MM.1S (cell line): ENCODE data around the gene PIMREG.

Experiments
- DNase-seq: peaks from one replicate; pipeline ENCODE4 v3.0.0-alpha.2; 2015
- H2AFZ ChIP-seq: fragments of 300-600 bp; sonication (generic); 2 replicates; pipeline ENCODE4 v1.6.0; 2016; ENCODE audit warnings: antibody characterized with exemption, low read length
- H3F3A ChIP-seq: fragments of 300-600 bp; sonication (generic); 2 replicates; pipeline ENCODE4 v1.6.1; 2016; ENCODE audit warnings: mild to moderate bottlenecking, antibody characterized with exemption, low read length, moderate library complexity, mixed read lengths; ENCODE audit not compliant: insufficient read depth
- H3K27ac ChIP-seq: fragments of 300-600 bp; sonication (generic); 2 replicates; pipeline ENCODE4 v1.5.1; 2016; ENCODE audit warnings: mild to moderate bottlenecking, low read length
- H3K27me3 ChIP-seq: fragments of 300-600 bp; sonication (generic); replicated peaks from 2 replicates; pipeline ENCODE4 v1.6.0; 2016; ENCODE audit warnings: low read length; ENCODE audit not compliant: insufficient read depth
- H3K36me3 ChIP-seq: fragments of 300-600 bp; sonication (generic); replicated peaks from 2 replicates; pipeline ENCODE4 v1.6.1; 2016; ENCODE audit warnings: mild to moderate bottlenecking, low read length, mixed read lengths; ENCODE audit not compliant: insufficient read depth
- H3K4me1 ChIP-seq: fragments of 300-600 bp; sonication (generic); 2 replicates; pipeline ENCODE4 v1.6.1; 2016; ENCODE audit warnings: low read length, mixed read lengths
- H3K4me2 ChIP-seq: fragments of 300-600 bp; sonication (generic); 2 replicates; pipeline ENCODE4 v1.6.0; 2016; ENCODE audit warnings: low read depth, low read length
- H3K4me3 ChIP-seq: fragments of 300-600 bp; sonication (generic); 2 replicates; pipeline ENCODE4 v1.5.1; 2016; ENCODE audit warnings: low read length, mixed read lengths
- H3K79me2 ChIP-seq: fragments of 300-600 bp; sonication (generic); 2 replicates; pipeline ENCODE4 v1.6.1; 2016; ENCODE audit warnings: mixed run types, low read length, mixed read lengths
- H3K9ac ChIP-seq: fragments of 300-600 bp; sonication (generic); 2 replicates; pipeline ENCODE4 v1.6.1; 2016; ENCODE audit warnings: low read length, mixed read lengths
- H3K9me2 ChIP-seq: fragments of 300-600 bp; sonication (generic); replicated peaks from 2 replicates; pipeline ENCODE4 v1.6.1; 2016; ENCODE audit warnings: mild to moderate bottlenecking, low read length, mixed read lengths; ENCODE audit not compliant: insufficient read depth
- H3K9me3 ChIP-seq: fragments of 300-600 bp; sonication (generic); replicated peaks from 2 replicates; pipeline ENCODE4 v1.6.1; 2016; ENCODE audit warnings: mild to moderate bottlenecking, low read length, mixed read lengths; ENCODE audit not compliant: insufficient read depth
- H4K20me1 ChIP-seq: fragments of 300-600 bp; sonication (generic); 2 replicates; pipeline ENCODE4 v1.6.1; 2016; ENCODE audit warnings: mild to moderate bottlenecking, low read length, moderate library complexity, mixed read lengths; ENCODE audit not compliant: insufficient read depth
- EZH2 ChIP-seq: fragments of 300-600 bp; sonication (generic); optimal IDR thresholded peaks from 2 replicates; pipeline ENCODE3; 2017; ENCODE audit warnings: low read depth, mild to moderate bottlenecking, antibody characterized with exemption, low read length, mixed read lengths
- EZH2phosphoT487 ChIP-seq: fragments of 300-600 bp; sonication (generic); IDR thresholded peaks from 2 replicates; pipeline ENCODE4 v1.6.1; 2018; ENCODE audit warnings: antibody characterized with exemption, low read length
- TF ChIP-seq, protein P1 (sequence below): fragments of 300-600 bp; sonication (generic); IDR thresholded peaks from 2 replicates; pipeline ENCODE4 v1.5.1; 2016; ENCODE audit warnings: antibody characterized with exemption, low read length, mixed read lengths

Gene PIMREG

DNA sequence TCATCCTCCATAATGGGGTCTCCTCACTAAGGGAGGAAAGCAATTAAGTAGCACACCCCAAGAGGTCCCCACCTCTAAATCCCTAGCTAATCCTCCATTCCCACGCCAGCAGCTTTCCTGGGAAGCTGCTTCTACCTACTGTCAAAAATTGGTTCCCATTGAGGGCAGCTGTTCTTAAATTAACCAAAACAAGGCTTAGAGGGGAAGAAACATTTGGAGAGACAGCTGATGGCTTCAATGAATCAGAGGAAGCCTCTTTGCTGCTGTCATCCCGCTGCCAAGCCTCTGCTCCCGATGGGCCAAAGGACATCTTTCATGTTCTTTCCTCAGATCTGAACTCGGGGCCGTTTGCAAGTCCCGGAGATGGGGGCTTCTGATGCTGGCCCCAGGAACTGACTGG lies 36.0 kb upstream of the PIMREG start:
- no peak overlapping the region for H3K9ac ChIP-seq
- H3K36me3 ChIP-seq = no peaks in the 10 kb centered on the region
- no peak overlapping the region for H3K27ac ChIP-seq
- H3K4me2 ChIP-seq = no peak overlapping the region
- no peaks in the 10 kb centered on the region for H3K9me3 ChIP-seq
- H3K4me3 ChIP-seq = no peak overlapping the region
- H2AFZ ChIP-seq = no peak overlapping the region
- no peaks in the 10 kb centered on the region for H3K79me2 ChIP-seq
- no peaks in the 10 kb centered on the region for H3K4me1 ChIP-seq
- no peak for DNase-seq
- no peaks in the 10 kb centered on the region for H3K9me2 ChIP-seq
- TF ChIP-seq EZH2phosphoT487 = no peak
- H3K27me3 ChIP-seq = peaks cover 25% of the 10 kb centered on the region
- no peaks in the 10 kb centered on the region for H4K20me1 ChIP-seq
- no peaks in the 10 kb centered on the region for H3F3A ChIP-seq

DNA sequence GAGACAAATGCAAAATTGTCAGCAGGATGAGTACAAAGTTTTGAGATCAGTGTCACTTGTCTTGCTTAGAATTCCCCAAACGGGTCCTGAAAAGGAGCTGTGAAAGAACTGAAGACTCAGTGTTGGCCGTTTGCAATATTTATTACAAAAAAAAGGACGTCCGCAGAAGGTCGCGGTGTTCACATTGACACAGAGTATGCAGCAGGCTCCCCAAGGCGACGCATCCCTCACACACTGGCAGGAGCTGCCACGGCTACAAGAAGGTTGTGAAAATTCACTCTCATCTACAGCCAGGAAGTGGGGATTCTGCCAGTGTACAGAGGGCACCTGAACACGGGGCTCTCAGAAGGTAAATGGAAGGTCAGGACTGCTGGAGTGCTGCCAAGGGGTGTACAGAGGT lies 35.5 kb upstream of the PIMREG start:
- Histone ChIP-seq H3K9me3 (no peaks in the 10 kb centered on the region), H2AFZ (no peak overlapping the region), H3K9me2 (no peaks in the 10 kb centered on the region)

DNA sequence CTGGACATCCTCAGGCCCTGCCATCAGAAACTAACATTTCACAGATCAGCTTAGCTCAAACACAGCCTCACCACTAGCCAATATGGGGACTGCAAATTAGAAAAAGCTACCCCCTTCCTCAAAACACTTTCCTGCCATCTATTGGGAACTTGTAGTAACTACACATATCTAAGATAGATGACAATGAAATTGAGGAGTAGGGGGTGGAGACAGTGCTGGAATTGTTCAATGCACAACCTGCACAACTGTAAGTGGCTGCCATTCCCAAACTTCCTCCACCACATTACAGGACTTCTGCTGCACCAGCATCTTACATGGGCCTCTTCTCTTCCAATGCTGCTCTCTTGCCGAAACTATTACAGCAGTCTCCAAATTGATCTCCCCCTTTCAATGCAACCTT lies 31.2 kb upstream of the PIMREG start:
- TF ChIP-seq, protein P1, sequence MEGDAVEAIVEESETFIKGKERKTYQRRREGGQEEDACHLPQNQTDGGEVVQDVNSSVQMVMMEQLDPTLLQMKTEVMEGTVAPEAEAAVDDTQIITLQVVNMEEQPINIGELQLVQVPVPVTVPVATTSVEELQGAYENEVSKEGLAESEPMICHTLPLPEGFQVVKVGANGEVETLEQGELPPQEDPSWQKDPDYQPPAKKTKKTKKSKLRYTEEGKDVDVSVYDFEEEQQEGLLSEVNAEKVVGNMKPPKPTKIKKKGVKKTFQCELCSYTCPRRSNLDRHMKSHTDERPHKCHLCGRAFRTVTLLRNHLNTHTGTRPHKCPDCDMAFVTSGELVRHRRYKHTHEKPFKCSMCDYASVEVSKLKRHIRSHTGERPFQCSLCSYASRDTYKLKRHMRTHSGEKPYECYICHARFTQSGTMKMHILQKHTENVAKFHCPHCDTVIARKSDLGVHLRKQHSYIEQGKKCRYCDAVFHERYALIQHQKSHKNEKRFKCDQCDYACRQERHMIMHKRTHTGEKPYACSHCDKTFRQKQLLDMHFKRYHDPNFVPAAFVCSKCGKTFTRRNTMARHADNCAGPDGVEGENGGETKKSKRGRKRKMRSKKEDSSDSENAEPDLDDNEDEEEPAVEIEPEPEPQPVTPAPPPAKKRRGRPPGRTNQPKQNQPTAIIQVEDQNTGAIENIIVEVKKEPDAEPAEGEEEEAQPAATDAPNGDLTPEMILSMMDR = peak; percentile 54
- TF ChIP-seq EZH2phosphoT487 (no peak), EZH2 (no peak)

More for the DNA sequence above, 35.5 kb upstream of the PIMREG start:
- Histone ChIP-seq H3K9ac (no peak overlapping the region), H3K27ac (no peak overlapping the region), H3K36me3 (no peaks in the 10 kb centered on the region), H3K4me3 (no peak overlapping the region), H4K20me1 (no peaks in the 10 kb centered on the region), H3F3A (no peaks in the 10 kb centered on the region), H3K4me2 (no peak overlapping the region), H3K4me1 (no peaks in the 10 kb centered on the region), H3K27me3 (peaks cover 27% of the 10 kb centered on the region), H3K79me2 (no peaks in the 10 kb centered on the region)
- TF ChIP-seq, protein P1 = no peak
- TF ChIP-seq EZH2phosphoT487 = no peak
- TF ChIP-seq EZH2 = no peak
- DNase-seq = no peak

DNA sequence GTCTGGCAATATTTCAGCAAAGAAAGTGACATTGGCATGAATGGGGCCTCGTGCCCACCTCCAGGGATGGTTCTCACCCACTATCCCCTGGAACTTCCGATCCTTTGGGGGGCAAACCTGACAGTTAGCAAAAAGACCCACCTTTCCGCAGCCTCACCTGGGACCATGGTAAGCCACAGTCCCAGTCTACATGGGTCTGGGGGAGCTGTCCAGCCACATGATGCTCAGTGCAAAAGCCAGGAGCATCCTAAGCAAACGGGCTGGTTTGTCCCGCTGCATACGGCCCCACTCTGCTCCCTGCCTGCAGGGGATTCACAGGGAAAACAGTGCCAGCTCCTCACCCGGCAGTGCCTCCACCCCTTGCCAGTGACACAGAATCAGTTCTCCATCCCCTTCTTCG lies 28.6 kb upstream of the PIMREG start:
- no peaks in the 10 kb centered on the region for H3K9me2 ChIP-seq
- H3K36me3 ChIP-seq = no peaks in the 10 kb centered on the region
- peaks cover 18% of the 10 kb centered on the region; the same call in 1 of the 2 replicates for H3K27me3 ChIP-seq
- H2AFZ ChIP-seq = no peak overlapping the region
- H3K79me2 ChIP-seq = no peaks in the 10 kb centered on the region
- H3F3A ChIP-seq = no peaks in the 10 kb centered on the region
- 0 out of 2 replicates have a peak, but pooled peaks cover 3% of the 10 kb centered on the region for H3K4me1 ChIP-seq
- DNase-seq = no peak
- H3K4me3 ChIP-seq = no peak overlapping the region
- TF ChIP-seq EZH2 = no peak
- TF ChIP-seq, protein P1 = no peak
- no peak for TF ChIP-seq EZH2phosphoT487
- no peak overlapping the region for H3K4me2 ChIP-seq
- no peak overlapping the region for H3K9ac ChIP-seq
- no peaks in the 10 kb centered on the region for H4K20me1 ChIP-seq
- no peaks in the 10 kb centered on the region for H3K9me3 ChIP-seq
- no peak overlapping the region for H3K27ac ChIP-seq

More for the DNA sequence above, 31.2 kb upstream of the PIMREG start:
- Histone ChIP-seq H3K4me1 (no peaks in the 10 kb centered on the region), H3K27me3 (peaks cover 26% of the 10 kb centered on the region), H2AFZ (no peak overlapping the region), H3K36me3 (no peaks in the 10 kb centered on the region), H3F3A (no peaks in the 10 kb centered on the region), H3K27ac (no peak overlapping the region), H3K9me2 (no peaks in the 10 kb centered on the region), H3K4me2 (no peak overlapping the region), H3K4me3 (no peak overlapping the region), H3K9me3 (no peaks in the 10 kb centered on the region), H3K9ac (no peak overlapping the region), H4K20me1 (no peaks in the 10 kb centered on the region), H3K79me2 (no peaks in the 10 kb centered on the region)
- DNase-seq = peak; percentile 71
